Activated B cell treated with CpG ODN at 0.5 μM for 24 hours (primary cell): ENCODE results near the gene IMPA2. TPM values are rescaled to one million over a fixed set of nuclear protein-coding genes. Genes with fewer than 3 reads are reported as not detected.
"Not testable (repeated sequence)": the region's sequence is repeated elsewhere in the genome, so short reads cannot be mapped to it uniquely, and the experiment has no call there.

Experiments
- ATAC-seq: fragments of 200-7000 bp; cut with Tn5 transposase; one replicate; pipeline ENCODE4 v1.10.0; 2021; ENCODE audit warnings: low read depth, mild to moderate bottlenecking, moderate library complexity
- CTCF ChIA-PET: fragments of 350-600 bp; sonication (Branson Sonifier 250); formaldehyde crosslinking; loops from one replicate; lab custom pipeline; 2021; ENCODE audit warnings: antibody characterized with exemption; lab: Charles Lee
- POLR2A ChIA-PET: fragments of 350-600 bp; sonication (Branson Sonifier 250); formaldehyde crosslinking; loops from one replicate; lab custom pipeline; 2021; ENCODE audit warnings: antibody characterized with exemption; lab: Charles Lee
- DNase-seq: peaks from one replicate; pipeline ENCODE4 v3.0.0; 2022
- H3K27ac Mint-ChIP-seq: one replicate; pipeline ENCODE4 v1.8.0; 2020; ENCODE audit warnings: mixed read lengths
- H3K27me3 Mint-ChIP-seq: one replicate; pipeline ENCODE4 v1.8.0; 2021; ENCODE audit warnings: mixed read lengths
- H3K36me3 Mint-ChIP-seq: one replicate; pipeline ENCODE4 v1.8.0; 2021; ENCODE audit warnings: low read depth, mixed read lengths
- H3K4me1 Mint-ChIP-seq: one replicate; pipeline ENCODE4 v1.8.0; 2021; ENCODE audit warnings: mixed read lengths
- H3K4me3 Mint-ChIP-seq: one replicate; pipeline ENCODE4 v1.8.0; 2020; ENCODE audit warnings: mild to moderate bottlenecking, mixed read lengths
- H3K9me3 Mint-ChIP-seq: one replicate; pipeline ENCODE4 v1.8.0; 2020; ENCODE audit warnings: mixed read lengths
- CTCF ChIP-seq: fragments of 200-600 bp; IDR thresholded peaks from one replicate; pipeline ENCODE4 v1.8.0; 2022; ENCODE audit warnings: antibody characterized with exemption, mild to moderate bottlenecking
- intact Hi-C: fragments of 100-400 bp; cut with micrococcal nuclease; formaldehyde crosslinking; loops from one replicate; pipeline ENCODE4 v1.15.1; 2024
- total RNA-seq: library from RNA; stranded (reverse); gene quantifications from 2 replicates; pipeline ENCODE4 v1.2.3, GENCODE V29; 2022

Gene IMPA2
- total RNA-seq, 1 donor from 2014 or later, result 7.5 TPM

GRCh38 chr18:12038639-12039539, 57.6 kb downstream of the IMPA2 start:
- intact Hi-C loops, result loop anchor here (1.0 to 5.0 kb wide), 6 partner anchors 11 to 384 kb away; partner anchors contain the start of gene CHMP1B
- ChIA-PET POLR2A (interaction anchor here (1.2 to 1.5 kb wide), 2 partner anchors 12 to 100 kb away, joined by 5 to 10 read pairs; no protein-coding TSS in a partner anchor), CTCF (interaction anchor here (0.6 to 4.7 kb wide), 20 partner anchors 9 to 1187 kb away, joined by 3 to 117 read pairs (median 5); partner anchors contain the start of gene IMPA2)
- Mint-ChIP-seq H3K36me3 (no peaks in the 10 kb centered on the region), H3K9me3 (no peaks in the 10 kb centered on the region), H3K4me3 (peak overlapping the region; percentile 76), H3K4me1 (peaks cover 12% of the 10 kb centered on the region), H3K27ac (no peak overlapping the region), H3K27me3 (peaks cover 7% of the 10 kb centered on the region)
- peak; percentile 98 for ATAC-seq
- peak; percentile 83 for TF ChIP-seq CTCF
- peak; percentile 76 for DNase-seq

GRCh38 chr18:12039540-12039930, 58.2 kb downstream of the IMPA2 start:
- not testable (repeated sequence) for H3K9me3 Mint-ChIP-seq, H3K36me3 Mint-ChIP-seq, H3K27me3 Mint-ChIP-seq, H3K4me3 Mint-ChIP-seq, H3K4me1 Mint-ChIP-seq, ATAC-seq, H3K27ac Mint-ChIP-seq, DNase-seq
- ChIA-PET CTCF (interaction anchor here (1.2 to 4.7 kb wide), 15 partner anchors 9 to 1188 kb away, joined by 3 to 117 read pairs (median 7); partner anchors contain the start of gene IMPA2), POLR2A (interaction anchor here (1.2 to 1.5 kb wide), 2 partner anchors 11 to 101 kb away, joined by 5 to 10 read pairs; no protein-coding TSS in a partner anchor)
- intact Hi-C loops, result loop anchor here (1.0 to 5.0 kb wide), 6 partner anchors 11 to 384 kb away; partner anchors contain the start of gene CHMP1B

GRCh38 chr18:12041561-12041960, 60.3 kb downstream of the IMPA2 start:
- no peak overlapping the region for H3K4me3 Mint-ChIP-seq
- peaks cover 2% of the 10 kb centered on the region for H3K4me1 Mint-ChIP-seq
- no peak for TF ChIP-seq CTCF
- ChIA-PET CTCF (interaction anchor here (1.9 to 2.5 kb wide), 2 partner anchors 8 to 104 kb away, joined by 7 to 8 read pairs; no protein-coding TSS in a partner anchor), POLR2A (no interaction called here)
- H3K27ac Mint-ChIP-seq, result no peak overlapping the region
- H3K36me3 Mint-ChIP-seq, result no peaks in the 10 kb centered on the region
- DNase-seq (no peak), ATAC-seq (no peak)
- no peaks in the 10 kb centered on the region for H3K9me3 Mint-ChIP-seq
- H3K27me3 Mint-ChIP-seq, result peaks cover 7% of the 10 kb centered on the region
- intact Hi-C loops, result no loop called here

DNA sequence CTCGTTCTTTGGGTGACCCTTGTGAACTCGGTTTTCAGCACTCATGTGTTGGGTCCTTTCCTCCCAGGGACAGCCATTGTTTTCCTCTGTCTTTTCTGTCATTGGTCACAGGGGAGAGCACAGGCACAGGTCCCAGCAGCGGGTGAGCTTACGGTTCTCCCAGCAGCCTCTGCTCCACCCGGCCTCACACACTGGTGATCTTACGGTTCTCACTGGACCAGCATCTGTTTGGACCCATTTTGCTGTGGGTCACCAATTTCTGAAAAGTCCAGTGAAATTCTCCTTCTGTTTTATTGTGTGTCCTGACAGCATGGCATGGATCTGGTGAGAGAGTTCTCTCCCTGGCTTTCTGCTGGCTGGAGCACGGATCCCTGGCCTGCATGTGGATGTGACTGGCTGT, 62.5 kb downstream of the IMPA2 start:
- intact Hi-C loops, result no loop called here
- CTCF ChIA-PET, result no interaction called here
- H3K36me3 Mint-ChIP-seq, result no peaks in the 10 kb centered on the region
- H3K4me3 Mint-ChIP-seq, result no peak overlapping the region
- H3K4me1 Mint-ChIP-seq, result peaks cover 10% of the 10 kb centered on the region
- H3K9me3 Mint-ChIP-seq, result no peaks in the 10 kb centered on the region
- no peak for ATAC-seq
- POLR2A ChIA-PET, result no interaction called here
- TF ChIP-seq CTCF, result no peak
- H3K27me3 Mint-ChIP-seq, result peaks cover 7% of the 10 kb centered on the region
- no peak overlapping the region for H3K27ac Mint-ChIP-seq
- DNase-seq, result no peak

DNA sequence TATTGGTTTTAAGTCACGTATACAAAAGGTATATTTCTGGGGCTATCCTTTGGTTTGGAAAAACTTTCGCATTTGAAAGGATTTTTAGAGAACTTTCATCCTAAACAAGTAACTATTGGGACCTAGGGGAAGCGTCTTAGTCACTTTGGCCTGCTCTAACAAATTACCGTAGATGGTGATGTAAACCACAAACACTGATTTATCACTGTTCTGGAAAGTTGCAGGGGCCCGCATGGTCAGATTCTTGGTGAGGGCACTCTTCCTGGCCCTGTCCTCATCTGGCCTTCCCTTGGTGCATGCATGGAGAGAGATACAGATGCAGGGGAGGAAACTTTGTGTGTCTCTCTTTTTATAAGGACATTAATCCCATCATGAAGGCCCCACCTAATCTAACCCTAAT, 63.3 kb downstream of the IMPA2 start:
- no peak for DNase-seq
- peaks cover 7% of the 10 kb centered on the region for H3K27me3 Mint-ChIP-seq
- intact Hi-C loops, result no loop called here
- H3K4me3 Mint-ChIP-seq, result no peak overlapping the region
- TF ChIP-seq CTCF, result no peak
- no peaks in the 10 kb centered on the region for H3K9me3 Mint-ChIP-seq
- ChIA-PET CTCF (no interaction called here), POLR2A (no interaction called here)
- no peaks in the 10 kb centered on the region for H3K36me3 Mint-ChIP-seq
- peaks cover 15% of the 10 kb centered on the region for H3K4me1 Mint-ChIP-seq
- H3K27ac Mint-ChIP-seq, result no peak overlapping the region
- ATAC-seq, result no peak
